GM18519 (cell line): Measurements from ENCODE around the gene WNT3.
"Not testable (repeated sequence)": the region's sequence is repeated elsewhere in the genome, so short reads cannot be mapped to it uniquely, and the experiment has no call there.

Experiments used
- ATAC-seq: cut with Tn5 transposase; IDR thresholded peaks from one replicate; pipeline ENCODE4 v1.9.1; 2021; ENCODE audit warnings: mild to moderate bottlenecking, moderate library complexity; ENCODE audit not compliant: unreplicated experiment, low FRiP score

Gene WNT3, protein sequence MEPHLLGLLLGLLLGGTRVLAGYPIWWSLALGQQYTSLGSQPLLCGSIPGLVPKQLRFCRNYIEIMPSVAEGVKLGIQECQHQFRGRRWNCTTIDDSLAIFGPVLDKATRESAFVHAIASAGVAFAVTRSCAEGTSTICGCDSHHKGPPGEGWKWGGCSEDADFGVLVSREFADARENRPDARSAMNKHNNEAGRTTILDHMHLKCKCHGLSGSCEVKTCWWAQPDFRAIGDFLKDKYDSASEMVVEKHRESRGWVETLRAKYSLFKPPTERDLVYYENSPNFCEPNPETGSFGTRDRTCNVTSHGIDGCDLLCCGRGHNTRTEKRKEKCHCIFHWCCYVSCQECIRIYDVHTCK

DNA sequence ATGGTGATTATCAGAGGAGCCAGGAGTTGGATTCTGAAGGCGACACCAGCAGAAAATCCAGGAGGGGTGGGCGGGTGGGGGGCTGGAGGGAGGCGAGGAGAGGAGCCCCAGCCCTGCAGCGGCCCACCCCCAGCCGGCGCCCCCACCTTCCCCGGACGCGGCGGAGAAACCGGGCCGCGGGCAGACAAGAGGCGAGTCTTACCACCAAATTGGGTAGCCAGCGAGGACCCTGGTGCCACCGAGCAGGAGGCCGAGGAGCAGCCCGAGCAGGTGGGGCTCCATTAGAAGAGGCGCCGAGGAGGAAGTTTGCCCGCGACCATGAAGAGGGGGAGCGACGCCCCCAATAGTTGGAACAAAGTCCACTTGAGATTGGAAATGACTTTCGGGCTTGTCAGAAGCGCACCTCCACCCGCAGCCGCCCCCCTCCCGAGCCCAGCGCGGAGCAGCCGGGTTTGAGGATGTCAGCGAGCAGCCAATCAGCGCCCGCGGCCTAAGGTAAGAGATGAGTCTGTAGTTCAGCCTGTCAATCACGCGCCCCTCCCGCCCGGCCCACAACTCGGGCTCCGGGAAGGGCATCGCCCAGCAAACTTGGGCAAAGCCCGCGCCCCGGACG, at the start of gene WNT3:
Gene WNT3 (minus strand): TSS at position 377 of the 613 bp plus-strand sequence. CDS start 95 bp downstream, at position 282.
- ATAC-seq: no peak

DNA sequence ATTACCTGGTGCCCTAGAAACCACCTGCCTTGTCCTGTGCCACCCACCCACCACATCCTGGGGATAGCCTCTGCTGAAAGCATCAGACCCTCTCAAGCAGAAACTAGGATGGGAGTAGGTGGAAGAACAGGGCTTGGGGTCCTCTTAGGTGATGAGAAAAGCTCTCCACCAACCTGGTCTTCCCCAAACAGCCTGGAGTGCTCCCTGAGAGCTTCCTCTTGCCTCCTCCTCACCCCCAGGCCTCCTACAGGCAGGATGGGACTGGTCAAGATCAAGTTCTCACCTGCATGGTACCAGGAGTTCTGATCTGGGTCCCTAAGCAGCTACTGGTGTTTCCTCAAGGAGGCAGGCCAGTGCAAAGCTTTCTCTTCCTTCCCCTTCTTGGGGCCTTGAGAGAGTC, 48.3 kb upstream of the WNT3 start:
- no peak for ATAC-seq

DNA sequence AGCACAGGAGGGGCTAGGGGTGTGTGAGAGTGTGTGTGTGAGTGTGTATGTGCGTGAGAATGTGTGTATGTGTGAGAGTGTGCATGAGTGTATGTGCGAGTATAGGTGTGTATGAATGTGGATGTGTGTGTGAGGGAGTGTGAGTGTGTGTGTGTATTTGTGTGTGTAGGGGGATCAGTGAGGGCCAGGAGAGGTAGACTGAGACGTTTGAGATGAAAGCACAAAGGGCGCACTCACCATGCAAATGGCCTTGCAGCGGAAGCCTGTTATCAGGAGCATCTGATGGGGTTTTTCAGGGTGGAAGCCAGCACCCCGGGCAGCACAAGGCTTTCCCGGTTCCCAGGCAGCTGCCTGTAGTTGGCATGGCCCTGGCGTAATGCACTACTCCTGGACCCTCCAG, 47.8 kb upstream of the WNT3 start:
- ATAC-seq: no peak

DNA sequence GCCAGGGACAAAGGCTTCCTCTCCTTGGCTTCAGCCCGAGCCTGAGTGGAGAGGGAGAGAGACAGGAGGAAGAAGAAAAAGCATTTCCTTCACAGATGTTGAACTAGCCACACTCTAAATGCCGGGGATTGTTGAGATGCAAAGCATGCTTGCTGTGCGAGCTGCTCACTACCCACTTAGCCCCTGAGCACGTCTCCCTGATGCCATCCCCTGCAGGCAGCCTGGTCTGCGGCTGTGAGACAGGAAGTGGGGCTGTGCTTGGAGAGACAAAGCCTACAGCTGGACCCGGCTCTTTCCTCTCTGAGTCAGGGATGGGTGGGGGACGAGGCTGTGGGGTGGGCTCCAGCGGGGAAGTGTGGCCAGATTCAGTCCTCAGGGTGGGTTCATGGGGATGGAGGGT, 46.6 kb upstream of the WNT3 start:
- no peak for ATAC-seq

DNA sequence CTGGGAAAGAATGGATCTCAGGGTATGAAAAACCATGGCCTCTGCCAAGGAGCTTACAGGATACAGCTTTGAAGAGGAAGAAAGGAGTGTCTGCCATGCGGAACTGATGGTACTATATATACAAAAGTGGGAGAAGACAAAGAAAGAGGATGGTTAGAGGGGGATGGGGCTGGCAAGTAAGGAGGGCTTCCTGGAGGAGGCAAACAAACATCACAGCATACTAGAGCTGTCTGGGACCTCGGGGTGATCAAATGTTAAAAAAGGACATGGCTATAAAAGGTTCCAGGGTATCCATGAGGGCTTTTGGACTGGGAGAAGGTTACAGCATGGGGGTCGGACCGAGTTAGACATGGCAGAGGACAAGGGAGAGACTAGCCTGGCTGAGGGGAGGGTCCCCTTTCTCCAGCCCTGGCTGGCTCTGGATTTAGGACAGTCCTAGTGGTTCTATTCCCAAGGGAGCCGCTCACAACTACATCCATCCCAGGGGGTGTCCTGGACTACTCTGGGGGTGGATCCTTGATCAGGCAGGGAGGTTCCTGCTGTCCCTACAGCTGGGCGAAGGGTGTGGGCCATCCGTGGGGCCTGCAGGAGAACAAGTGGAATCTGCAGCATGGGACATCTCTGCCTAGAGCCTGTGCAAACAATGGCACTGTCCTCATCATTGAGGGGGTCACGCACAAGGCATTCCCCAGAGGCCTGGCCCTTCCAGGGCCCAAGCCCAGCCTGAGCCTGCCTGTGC, 45.1 kb upstream of the WNT3 start:
- no peak for ATAC-seq

DNA sequence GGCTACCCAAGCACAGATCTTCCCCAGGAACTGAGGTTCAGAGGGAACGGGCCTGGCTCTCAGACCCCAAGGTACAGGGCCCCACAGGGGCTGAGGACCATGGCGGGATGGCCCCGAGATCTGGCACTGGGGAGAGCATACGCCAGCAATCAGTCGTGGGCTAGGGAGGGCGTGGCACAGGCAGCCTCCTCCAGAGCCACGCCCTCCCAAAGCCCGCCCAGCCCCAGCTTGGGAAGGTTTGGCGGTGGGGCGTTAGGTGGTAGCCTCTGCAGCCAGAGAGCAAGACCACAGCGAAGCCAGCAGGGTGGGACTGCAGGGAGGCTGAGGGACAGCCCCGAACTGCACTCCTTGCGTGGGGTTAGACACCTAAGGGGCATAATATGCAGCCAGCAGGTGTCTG, 44.5 kb upstream of the WNT3 start:
- no peak for ATAC-seq

DNA sequence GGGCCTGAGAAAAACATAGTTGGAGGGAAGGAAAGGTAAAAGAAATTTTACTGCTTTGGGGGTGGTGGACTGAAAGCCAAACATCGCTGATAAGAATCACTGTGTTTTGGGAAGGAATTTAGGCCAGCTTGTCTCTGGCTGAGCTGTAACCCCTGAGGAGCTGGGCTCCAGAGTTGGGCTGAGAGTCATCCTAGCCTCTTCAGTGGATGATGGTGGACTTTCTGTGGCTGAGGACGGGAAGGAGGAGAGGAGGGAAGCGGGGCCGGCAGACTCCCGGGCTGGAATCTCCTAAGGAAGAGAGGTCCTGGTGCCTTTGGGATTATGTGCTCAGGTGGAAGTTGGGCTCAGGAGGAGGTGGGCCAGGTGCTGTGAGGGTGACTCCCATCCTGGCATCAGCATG, 41.5 kb upstream of the WNT3 start:
- no peak for ATAC-seq

DNA sequence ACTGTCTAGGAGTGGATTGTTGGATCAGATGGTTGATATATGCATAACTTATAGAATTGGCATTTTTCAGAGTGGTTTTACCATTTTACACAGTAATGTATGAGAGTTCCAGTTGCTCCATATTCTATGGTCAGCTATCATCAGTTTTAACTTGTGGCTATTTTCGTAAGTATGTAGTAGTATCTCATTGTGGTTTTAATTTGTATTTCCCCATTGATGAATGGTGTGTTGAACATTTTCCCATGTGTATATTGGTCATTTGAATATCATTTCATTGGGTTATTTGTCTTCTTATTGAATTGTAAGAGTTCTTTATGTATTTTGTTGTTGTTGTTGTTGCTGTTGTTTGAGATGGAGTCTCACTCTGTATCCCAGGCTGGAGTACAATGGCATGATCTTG, 39.1 kb upstream of the WNT3 start:
- no peak for ATAC-seq

DNA sequence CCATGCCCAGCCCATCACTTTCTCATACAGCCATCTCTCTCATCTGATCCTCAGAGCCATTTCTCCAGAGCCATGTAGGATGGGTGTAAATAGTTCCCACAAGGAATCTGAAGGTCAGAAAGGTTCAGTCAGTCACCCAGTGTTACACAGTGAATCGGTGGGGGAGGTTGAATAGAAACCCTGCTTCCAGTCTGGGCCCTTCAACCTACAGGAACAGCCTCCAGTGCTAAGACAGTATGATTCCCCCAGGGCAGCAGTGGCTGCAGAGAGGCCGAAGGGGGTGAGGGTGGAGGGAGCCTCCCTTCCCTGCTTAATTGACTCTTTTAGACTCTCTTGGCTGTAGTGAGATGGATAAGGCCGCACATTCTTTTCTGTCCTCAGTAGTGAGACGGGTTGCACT, 36.5 kb upstream of the WNT3 start:
- no peak for ATAC-seq

DNA sequence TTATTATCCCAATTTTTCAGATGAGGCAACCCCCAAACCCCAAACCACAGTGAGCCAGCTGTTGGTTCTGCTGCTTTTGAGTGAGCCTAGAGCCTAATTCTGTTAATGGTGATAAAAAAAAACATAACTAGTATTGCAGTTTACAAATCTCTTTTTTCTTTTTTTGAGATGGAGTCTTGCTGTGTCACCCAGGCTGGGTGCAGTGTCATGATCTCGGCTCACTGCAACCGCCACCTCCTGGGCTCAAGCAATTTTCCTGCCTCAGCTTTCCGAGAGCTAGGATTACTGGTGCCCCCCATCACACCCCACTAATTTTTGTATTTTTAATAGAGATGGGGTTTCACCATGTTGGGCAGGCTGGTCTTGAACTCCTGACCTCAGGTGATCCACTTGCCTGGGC, 36.0 kb upstream of the WNT3 start:
- ATAC-seq: no peak

DNA sequence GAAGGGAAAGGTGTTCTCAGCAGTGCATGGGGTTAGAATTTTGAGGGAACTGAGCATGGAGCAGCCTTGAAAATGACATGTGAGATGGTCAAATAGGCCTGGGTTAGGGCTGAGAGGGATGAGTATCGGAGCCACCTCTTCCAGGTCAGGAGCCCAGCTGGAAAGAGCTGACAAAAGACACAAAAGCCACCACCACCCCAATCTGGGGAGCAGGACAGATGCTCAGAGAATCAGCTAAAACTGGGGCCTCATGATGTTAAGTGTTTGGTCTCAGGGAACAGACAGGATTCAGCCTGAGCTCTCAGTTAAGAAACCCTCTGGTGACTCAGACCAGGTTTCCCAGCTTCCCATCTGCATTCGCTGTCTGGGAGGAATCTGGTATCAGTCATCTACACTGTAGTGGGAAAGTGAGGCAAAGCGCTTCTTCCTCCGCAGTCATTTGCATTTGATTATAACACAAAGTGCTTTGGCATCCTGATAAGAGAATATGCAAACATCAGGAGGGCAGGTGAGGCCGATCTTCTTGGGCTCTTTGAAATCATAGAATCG, 35.5 kb upstream of the WNT3 start:
- no peak for ATAC-seq

DNA sequence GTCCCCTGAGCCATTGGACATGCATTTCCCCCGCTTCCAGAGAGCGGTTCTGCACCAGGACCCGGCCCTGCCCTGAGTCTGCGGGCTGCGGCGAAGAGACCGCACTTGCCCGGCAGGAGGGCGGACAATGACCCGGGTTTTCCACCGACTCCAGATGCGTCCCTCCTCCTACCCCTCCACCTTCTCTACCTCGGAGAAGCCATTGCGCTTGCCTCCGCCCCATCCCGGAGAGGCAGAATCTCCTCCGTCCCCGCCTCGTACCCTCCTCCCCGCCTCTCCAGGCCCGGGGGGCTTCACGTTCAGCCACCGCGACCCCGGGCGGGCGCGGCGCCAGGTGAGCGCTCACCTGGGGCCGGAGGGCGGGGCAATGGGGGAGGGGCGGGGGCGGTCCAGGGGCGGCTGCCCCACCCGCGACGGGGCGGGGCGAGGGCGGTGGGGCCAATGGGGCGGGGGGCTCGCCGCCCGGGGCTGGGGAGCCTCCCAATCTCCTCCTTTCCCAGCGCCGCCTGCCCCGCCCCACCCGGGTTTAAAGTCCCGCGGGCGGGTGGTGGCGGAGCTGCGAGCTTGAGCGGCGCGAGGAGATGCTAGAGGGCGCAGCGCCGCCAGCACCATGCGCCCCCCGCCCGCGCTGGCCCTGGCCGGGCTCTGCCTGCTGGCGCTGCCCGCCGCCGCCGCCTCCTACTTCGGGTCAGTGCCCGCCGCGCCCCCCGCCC, 32.7 kb upstream of the WNT3 start, which contains the start of gene WNT9B:
Gene WNT9B (plus strand): TSS at position 555 of the 713 bp plus-strand sequence. CDS start 56 bp downstream, at position 611.
- ATAC-seq: no peak

DNA sequence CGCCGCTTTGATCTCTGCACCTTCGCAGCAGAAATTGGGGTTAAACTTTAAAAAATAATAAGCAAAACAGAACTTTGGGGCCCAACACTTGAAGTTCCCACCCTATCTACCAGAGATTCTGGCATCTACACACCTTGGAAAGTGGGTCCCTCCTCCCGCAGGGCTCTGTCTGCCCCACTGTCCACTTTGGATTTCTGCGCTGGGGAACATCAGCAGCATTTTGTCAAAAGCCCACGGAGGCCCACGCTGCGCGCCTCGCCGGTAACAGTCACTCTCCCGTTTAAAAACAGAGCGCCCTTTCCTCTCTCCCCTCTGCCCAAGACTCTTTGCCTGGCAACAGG, 32.2 kb upstream of the WNT3 start:
- ATAC-seq: no peak

DNA sequence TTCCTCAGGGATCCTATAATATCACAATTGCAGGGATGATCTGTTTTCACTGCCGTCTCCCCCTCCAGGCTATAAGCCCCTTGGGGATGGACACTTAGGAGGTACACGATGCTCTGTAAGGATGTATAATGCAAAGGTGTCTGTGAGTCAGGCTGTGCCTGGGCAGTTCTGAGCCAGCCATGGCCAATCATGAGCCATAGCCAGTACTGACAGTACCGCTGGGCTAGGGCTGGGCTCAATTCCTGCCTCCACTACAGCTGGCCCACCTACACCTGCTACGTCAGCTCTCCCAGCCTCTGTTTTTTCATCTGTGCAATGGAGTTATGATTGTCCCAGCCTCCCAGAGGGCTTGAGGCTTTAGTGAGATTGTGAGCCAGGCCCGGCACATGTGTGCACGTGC, 30.0 kb upstream of the WNT3 start:
- ATAC-seq: no peak

DNA sequence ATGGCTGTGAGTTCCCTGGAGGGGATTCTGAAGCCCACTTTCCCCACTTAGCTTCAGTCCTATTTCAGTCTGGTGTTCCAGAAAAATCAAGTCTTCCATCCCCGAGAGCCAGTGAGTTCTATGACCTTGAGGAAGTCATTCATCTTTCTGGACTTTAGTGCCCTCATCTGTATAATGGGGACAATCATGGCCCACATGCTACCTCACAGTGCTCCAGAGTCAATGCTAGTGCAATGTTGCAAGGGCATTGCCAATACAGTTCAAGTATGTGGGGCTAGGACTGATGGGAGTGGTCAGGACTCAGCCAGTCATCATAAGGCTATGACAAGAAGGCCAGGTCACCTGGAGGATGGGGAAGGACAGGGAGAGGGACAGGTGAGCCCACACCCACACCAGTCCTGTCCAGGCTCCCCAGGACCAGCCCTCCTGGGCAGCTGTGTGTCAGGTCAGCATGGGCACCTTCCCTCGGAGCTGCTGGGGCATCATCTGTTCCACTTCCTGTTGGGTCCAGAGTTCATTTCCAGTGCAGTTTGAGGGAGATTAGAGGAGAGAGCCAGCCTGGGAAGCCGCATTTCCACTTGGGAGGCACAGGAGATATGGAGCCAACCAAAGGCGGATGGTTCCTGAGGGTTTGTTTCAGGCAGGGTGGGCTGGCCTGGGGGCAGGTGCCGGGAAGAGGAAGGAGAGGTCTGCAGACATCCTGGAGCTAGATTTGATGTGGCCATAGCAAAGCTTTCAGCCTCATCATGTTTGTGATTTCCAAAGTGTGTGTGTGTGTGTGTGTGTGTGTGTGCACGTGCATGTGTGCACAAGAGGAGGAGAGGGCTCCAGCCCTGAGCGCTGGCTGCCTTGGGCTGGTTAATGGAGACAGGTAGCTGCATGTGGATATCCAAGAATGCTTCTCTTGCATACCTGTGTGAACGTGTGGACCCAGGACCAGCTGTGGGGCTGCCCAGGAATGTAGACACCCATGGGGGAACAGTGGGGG, 29.0 kb upstream of the WNT3 start:
- ATAC-seq: no peak

DNA sequence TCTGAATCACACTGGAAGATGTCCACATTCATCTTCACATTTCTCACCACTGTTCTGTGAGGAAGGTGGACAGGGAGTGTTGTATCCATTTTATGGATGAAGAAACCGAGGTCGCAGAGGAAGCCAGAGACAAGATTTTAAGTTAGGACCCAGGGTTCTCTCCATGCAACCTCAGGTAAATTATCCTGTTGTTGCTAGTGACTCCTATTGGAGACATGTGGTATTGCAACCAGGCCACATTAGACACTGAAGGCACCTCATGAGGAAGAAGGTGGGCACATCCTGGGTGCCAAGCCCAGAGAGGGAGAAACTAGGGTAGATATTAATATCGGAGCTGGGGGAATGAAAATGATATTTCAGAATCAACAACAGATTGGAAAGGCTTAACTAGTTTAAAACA, 24.3 kb upstream of the WNT3 start:
- no peak for ATAC-seq

DNA sequence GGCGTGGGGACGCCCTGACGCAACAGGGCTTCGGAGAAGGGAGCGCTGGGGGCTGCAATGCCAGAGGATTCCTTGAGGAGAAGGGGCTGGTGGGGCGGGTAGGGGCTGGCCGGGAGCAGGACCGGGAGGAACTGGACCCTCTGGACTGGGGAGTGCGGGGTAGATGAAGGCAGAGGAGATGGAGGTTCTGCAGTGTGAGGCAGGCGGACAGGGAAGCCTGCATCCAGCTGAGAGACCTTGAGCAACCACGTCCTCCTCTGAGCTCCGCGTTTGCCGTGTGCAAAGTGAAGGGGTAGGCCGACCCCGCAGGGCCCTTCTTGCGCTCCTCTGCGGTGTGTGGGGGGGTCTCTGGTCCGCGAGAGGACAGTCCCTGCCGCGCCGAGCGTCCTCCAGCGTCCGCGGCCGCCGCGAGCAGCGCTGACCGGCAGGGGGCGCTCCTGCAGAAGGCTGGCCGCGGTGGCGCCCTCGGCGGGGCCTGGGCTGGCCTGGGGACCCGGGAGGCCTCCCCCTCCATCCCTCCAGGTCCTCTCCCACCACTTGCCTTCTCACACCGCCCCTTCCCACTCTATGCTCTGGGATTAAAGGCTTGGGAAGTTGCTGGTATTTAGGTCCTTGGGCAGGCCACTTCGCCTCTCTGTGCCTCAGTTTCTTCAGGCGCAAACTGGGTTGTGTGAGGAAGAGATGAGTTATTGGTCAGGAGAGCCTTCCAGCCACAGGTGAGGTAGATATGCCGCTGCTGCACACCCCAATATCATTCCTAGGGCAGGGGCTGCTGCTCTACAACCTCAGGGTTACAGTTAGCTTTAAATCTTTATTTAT, 23.3 kb upstream of the WNT3 start:
- ATAC-seq: no peak

DNA sequence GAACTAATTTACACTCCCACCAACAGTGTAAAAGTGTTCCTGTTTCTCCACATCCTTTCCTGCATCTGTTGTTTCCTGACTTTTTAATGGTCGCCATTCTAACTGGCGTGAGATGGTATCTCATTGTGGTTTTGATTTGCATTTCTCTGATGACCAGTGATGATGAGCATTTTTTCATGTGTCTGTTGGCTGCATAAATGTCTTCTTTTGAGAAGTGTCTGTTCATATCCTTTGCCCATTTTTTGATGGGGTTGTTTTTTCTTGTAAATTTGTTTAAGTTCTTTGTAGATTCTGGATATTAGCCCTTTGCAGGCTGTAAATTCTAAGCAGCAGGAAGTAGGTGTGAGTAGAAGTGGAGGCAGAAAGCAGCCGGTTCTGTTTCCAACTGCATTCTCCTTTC, 22.1 kb upstream of the WNT3 start:
- not testable (repeated sequence) for ATAC-seq

DNA sequence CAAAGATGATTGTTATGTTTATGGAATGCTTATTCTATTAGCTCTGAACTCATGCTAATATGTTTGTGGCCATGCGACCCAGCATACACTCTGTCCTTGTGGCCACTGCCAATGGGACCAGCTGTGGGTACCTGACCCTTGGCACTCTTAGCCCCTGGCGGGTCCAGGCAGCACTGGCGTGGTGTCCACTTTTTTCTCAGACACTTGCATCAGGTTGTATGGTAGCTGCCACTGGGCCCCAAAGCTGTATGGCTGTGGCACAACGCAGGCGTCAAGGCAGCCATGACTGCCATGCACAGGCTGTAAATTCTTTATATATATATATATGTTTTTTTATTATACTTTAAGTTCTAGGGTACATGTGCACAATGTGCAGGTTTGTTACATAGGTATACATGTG, 20.7 kb upstream of the WNT3 start:
- no peak for ATAC-seq
